ENCODE results near the gene HLA-DPA1.

The HLA-DPA1 gene

DNA sequence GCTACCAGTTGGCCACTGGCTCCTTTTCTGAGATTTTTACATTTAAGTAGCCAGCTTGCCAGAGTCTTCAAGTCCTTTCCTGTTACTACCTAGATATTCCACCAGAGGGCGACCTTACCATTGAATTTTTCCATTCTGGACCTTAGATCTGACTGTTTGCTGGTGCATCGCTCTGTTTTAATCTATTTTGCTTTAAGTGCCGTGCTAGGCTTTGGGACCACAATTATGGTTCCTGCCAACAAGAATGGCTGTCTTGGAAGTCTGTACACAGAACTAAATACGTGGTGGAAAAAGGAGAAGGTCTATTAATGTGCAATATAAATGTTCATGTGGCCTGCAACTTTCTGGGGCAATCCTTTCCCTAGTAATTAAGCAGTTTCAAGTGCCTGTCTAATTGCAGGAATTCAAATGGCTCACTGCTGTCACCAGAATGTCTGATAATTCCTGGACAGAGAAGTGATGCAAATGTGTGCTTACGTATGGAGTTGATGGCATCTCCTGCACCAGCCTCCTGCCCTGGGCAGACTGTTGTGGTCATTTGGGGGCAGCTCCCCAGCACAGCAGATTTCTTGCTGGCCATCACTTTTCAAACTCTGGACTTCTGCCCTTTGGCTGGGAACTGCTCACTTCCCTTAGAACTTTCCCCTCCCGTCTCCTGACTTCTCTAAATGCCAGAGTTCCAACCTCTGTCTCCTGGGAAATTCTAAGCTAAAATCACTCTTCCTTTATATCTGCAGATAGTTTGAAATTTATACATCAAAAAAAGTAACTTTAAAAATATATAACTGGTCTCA is 58.4 kb downstream of the HLA-DPA1 start:
- DNase-seq, result no peak
